Stimulated activated CD8-positive, alpha-beta memory T cell treated with anti-CD3 and anti-CD28 coated beads, Interleukin-2, amount 100 ng/mL, for 1 hour (primary cell): ENCODE results near the gene TLR6.

Experiments used
- DNase-seq, 2 donors: peaks; one replicate each; pipeline ENCODE4 v3.0.0-alpha.2; 2020; ENCODE audit warnings: low read depth in 2 of 2

TLR6 gene

DNA sequence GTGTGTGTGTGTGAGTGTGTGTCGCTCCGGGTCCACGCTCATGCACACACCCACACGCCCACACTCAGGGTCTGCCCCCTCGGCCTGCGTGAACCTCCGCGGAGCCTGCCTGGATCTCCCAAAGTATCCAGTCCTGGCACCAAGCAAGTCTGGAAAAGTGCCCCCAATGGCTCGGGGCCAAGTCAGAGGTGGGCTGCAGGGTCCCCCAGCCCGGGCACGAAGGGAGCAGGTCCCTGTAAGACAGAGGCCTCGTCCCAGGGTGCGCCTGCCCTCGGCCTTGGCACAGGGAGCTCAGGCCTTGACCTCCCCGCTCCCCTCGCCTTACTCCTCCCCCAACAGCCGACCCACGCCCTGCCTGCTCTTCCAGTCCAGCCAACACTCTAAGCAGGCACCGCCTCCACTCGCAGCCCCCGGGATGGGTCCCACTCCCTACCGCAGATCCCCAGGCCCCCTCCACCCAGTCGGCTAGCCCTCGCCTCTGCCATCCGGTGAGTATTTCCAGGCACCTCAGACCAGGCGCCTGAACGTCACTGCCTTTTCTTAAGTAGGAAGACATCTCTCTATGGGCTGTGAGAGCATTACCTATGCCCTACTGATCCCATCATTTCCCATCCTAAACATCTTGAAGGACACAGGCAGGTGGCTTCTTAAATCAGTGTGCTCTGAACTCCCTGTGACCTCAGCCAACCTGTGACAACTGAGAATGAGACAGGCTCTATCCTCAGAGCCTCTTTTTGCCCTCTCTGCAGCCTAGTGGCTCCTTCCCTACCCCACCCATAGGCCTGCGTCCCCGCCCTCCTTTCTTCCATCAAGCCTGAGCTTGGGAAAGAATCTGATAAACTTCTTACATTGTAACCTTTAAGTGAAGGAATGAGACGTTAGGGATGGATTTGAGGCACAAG, 11.7 kb upstream of the TLR6 start:
- DNase-seq = no peak

DNA sequence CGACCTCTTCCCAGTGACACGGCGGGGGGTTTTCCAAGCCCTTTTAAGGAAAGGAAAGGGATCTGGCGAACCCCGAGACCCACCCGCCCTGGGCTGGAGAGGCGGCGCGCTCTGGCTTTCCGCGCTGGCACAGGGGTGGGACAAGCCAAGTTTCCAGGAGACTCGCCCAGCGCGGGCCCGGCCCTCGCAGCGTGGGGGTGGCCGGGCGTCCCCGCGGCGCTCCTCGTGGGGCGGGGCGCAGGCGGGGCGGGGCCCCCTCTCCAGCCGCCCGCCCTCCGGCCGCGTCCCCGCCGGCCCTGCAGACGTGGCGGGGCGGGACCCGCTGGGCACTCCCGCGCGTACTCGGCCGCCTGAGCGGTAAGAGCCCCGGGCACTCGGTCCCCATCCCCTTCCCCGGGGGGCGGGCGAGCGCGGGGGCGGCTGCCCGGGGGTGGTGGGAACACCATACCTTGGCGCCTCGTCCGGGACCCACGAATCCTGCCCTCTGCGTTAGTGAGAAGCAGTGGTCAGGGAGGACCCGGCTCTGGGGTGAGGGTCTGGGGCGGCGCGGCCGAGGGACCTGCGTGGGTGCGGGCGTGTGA, 11.0 kb upstream of the TLR6 start, which contains the start of gene FAM114A1:
Gene FAM114A1 (plus strand): TSS at position 329 of the 581 bp plus-strand sequence. CDS start 10,273 bp downstream, outside the sequence.
- DNase-seq = no peak

DNA sequence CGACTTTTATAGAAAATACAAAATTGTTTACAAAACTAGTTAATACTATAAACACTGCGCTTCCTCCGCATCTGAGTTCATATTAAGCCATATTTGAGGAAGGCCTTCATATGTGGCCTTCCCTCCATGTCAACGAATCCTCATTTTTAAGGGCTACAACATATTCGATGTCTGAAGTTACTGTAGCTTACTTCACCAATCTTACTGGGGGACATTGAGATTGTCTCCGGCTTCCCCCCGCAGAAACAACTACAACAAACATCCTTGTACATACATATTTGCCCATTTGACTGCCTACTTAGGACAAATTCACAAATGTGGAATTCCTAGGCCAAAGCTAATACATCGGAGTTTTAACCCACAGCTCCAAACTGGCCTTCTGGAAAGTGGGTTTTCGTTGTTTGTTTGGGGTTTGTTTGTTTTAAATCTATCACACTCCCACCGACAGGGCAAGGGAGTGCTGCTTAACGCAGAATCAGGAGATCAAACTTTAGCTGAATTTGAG, 10.4 kb upstream of the TLR6 start:
- DNase-seq = no peak

DNA sequence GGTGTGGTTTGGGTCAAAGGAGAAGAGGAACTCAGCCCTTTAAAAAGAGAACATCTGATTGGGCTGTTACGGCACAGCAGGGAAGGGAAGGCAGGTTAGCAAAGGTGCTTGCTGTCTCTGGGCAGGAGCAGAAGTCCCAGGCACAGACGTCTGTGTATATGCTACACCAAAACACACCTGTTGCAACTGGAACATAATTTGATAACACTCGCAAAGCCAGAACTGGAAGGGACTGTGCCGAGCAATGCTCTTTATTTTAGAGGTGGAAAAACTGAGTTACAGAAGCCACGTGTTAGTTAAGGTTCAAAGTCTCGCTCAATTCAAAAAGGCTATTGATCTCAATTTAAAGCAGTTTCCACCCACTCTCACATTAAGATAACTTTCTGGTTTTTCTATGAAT, 8.8 kb upstream of the TLR6 start:
- no peak for DNase-seq

DNA sequence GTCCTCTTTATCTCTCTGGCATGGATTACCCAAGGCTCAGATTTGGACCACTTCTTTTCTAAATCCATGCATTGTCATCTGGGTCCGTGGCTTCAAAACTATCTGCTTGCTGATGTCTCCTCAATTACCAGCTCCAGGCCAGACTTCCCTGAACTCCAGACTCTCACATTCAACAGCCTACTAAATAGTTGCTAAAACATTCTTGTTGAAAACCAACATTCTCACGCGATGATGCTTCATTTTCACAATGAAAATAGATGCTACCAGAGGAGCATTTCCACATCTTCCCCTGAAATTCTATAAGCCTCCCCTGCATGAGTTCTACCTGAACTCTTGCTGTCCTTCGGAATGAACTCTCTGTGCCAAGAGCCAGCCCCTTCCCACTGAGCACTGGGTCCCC, 5.2 kb upstream of the TLR6 start:
- DNase-seq = no peak

DNA sequence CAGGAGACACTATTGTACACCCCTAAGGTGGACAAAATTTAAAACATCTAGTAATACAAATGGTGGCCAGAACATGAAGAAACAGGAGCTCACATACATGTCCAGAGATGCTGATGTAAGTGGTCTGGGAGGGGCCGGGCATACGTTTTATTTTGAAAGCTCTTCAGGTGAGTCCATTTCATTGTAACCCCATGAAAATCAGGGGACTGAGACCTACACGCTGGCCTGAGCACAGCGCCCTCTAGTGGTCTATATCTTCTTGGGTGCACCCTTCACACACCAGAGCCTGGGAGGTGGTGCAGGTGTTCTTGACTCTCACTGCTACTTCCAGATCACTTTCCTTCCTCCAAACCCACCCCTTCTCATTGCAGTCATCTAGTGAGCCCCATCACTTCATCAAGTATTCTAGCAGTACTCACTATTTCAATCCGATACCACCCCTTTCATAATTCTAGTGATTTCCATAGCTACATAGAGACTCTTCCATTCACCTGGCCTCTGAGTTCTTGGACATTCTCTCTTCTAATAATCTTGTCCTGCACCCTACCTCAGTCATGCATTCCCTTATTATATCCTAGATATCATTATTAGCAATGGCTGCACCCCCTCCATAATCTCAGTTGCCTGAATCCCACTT, 4.3 kb upstream of the TLR6 start:
- DNase-seq = peak in 1 of 2 donors; percentile 46

DNA sequence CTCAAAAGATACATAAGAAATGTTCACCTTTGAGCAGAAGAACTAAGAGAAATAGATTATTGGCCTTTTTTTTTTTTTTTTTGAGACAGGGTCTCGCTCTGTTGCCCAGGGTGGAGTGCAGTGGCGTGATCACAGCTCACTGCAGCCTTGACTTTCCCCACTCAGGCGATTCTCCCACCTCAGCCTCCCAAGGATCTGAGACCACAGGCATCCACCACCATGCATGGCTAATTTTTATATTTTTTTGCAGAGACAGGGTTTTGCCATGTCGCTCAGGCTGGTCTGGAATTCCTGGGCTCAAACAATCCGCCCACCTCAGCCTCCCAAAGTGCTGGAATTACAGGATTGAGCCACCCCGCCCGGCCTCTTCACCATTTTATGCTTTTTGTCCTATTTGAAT, 2.9 kb upstream of the TLR6 start:
- DNase-seq = no peak

DNA sequence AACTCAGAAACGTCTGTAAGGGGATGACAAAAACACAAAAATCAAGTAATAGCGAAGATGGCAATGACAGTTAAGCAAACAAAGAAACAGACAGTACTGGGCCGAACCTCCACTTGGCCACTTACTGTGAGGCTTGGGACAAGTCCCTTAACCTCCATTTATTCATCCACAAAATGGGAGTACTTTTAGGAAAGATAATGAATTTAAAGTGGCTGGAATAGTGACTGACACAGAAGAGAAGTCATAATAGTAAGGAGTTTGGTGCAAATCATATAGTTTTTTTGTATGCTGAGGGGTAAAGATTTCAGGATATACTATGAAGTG, 1.4 kb upstream of the TLR6 start:
- no peak for DNase-seq

DNA sequence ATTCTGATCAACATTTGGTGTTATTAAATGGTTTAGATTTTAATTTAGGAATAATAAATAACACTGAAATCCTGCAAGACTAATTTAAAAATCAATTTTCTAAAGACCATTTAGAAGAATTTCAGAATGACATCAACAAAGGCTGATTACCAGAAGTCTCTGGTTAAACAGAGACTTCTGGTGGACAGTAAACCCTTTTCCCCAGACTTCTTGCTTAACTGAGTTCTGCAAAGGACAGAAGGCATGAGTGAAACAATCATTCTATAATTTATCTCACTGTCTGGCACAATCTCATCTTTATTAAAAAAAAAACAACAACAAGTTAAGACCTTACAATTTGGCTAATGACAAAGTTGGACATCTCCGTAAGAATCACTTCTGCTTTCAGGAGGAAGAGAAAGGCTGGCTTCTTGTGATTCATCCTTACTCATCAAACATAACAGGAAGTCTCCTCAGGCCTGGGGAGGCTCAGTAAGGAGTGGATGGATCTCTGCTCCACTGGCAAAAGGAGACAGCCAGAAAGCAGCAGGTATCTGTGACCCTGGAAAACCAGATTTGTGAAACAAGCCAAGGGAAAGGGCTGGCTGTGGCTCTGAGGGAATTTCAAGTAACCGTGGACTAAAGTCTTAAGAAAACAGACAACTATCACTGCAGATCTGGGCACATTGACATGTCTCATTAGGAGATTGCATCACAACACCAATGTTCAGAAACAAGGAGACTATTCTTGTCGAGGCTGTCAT, 908 bp upstream of the TLR6 start:
- DNase-seq = no peak

DNA sequence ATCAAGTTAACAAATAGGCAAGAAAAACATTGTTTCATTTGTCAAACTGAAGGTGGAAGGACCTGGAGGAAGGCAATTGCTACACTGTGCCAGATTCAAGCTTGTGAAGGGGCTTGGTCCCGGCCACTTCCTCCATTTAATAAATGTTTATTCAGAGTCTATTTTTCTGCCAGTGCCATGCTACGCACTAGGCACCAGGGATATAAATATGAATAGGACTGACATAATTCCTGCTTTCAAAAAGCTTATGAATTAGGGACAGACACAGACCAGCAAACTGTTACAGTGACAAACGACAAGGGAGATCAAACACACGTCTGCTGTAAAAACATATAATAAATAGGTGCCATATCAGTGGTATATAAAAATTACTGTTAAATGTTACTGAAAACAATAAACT, 571 bp downstream of the TLR6 start:
- no peak for DNase-seq

DNA sequence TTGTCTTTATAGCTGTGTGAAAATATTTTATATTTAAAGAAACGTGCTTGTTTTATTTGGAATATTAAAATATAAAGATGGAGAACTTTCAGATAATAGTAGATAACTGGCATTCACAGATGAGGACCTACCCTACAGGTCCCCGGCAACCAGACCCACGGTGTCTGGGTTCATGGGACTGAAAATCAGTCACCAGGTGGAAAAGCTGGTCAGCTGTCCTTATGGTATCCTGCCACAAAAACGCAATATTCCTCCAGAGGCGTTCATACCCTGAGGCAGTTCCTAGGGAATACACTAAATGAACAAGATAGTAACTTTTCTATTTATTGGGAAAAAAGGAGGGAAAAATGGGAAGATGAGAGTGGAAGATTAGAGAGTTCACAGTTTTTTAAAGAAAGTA, 1.2 kb downstream of the TLR6 start:
- no peak for DNase-seq

DNA sequence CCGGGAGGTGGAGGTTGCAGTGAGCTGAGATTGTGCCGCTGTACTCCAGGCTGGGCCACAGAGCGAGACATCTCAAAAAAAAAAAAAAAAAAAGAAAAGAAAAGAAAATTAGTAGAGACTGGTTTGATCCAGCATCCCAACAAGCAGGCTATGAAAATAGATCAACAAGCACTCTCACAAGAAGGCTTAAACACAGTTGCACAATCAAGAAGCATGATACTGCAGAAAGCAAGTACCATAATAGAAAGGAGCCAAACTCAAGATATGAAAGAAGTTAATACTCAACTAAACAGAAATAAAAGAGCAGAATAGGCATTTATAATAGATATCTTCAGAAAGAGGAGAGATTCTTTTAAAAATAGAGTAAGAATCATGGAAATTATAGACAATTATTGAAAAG, 10.6 kb downstream of the TLR6 start:
- no peak for DNase-seq

DNA sequence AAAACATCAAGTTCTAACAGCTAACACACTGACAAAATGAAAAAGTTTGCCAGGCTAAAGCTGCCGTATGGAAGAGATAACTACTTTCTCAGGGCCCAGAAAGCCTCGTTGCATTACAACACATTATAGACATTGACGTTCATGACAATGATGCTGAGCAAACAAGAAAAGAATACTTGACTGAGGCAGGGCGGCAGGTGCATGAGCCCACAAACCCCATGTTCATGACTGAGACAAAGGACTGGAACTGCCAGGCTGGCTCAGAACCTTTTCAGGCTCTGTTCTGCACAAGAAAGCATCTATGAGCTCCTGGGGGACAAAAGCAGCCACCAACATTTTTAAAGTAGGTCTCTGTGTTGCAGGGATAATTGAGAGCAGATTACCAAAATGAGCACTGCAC, 13.6 kb downstream of the TLR6 start:
- DNase-seq = no peak

DNA sequence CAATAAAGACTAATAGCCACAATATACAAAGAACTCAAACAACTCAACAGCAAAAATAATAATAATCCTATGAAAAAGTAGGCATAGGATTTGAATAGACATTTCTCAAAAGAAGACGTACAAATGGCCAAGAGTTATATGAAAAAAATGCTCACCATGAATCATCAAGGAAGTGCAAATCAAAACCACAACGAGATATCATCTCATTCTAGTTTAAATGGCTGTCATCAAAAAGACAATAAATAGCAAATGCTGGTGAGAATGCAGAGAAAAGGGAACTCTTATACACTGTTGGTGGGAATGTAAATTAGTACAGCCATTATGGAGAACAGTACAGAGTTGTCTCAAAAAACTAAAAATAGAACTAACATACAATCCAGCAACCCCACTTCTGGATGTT, 18.8 kb downstream of the TLR6 start:
- DNase-seq = no peak

DNA sequence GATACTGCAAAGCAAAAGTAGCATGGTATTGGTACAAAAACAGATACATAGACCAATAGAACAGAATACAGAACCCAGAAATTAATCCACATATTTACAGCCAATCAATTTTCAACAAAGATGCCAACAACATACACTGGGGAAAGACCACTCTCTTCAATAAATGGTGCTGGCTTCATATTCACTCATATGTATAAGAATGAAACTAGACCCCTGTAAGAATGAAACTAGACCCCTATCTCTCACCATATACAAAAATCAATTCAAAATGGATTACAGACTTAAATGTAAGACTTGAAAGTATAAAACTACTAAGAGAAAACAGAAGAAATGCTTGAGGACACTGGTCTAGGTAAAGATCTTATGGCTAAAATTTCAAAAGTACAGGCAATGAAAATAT, 19.3 kb downstream of the TLR6 start:
- DNase-seq = no peak

DNA sequence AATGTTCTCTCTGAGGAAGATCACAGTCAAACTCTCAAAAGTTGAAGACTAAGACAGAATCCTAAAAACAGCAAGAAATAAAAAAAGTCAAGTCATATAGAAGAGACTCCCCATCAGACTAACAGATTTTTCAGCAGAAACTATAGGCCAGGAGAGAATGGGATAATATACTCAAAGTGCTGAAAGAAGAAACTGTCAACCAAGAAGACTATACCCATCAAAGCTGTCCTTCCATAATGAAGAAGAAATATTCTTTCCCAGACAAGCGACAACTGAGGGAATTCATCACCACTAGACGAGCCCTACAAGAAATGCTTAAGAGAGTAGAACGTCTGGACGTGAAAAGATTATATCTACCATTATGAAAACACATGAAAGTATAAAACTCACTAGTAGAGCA, 22.0 kb downstream of the TLR6 start:
- no peak for DNase-seq

DNA sequence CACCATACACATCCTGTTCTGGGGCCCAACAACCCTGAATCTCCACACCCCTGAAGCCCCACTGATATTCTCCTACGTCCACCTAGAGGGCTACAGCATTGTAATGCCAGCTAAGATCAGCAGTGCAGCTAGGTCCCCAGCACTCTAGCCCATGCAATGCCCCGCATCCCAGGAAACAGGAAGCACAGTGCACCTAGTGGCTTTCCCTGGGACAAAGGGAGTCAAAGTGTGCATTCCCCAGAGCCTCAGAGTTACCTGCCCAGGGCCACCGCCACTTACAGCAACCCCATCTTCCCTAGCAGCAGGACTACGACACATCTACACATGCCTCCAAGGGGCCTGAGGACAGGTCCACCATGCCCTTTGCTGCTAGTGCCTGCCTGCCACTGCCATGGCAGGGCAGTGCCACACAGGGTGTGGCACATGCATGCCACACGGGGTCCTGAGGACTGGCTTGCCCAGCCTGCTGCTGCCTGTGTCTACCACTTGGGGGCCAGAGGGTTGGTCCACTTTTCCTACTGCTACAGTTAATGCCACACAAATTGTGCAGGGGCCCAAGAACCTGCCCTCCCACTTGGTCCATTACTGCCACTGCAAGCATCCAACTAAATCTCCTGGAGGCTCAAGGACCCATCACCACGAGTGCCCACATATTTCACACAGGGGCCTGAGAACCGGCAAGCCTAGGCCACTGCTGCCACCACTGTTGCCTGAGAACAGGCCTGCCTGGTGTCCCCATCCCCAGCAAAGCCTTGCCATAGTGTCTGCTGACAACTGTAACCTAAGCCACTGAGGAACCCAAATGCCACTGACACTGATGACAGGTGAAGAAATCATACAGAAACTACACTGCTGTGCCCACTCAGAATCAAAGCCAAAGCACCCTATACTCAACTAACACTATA, 23.7 kb downstream of the TLR6 start:
- DNase-seq = no peak

DNA sequence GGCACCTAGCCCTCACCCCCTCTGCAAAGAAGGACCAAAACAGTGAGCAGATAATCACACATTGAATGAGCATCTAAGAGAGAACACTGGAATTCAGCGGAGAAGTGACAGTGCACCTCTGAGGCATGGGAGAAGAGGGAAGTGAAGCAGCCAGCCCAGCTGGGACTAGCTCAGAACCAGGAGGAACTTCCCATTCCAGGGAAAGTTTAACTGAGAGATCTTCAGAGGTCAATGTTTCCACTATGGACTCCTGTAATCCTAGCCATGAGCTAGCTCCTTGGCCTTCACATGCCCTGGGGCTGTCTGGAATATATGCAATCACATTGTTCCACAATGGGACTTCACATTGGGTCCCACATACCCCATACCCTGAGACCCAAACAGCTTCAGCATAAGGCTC, 24.4 kb downstream of the TLR6 start:
- no peak for DNase-seq

DNA sequence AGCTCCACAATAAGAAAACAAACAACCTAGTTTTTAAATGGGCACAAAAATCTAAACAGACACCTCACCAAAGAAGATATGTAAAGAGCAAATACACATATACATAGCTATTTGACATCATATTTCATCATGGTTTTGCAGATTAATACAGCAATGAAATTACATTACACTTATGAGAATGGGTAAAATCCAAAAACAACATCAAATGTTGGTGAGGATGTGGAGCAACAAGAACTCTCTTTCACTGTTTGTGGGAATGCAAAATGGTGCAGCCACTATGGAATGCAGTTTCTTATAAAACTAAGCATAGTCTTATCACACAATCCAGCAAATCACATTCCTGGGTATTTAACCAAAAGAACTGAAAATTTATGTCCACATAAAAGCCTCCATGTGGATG, 25.0 kb downstream of the TLR6 start:
- DNase-seq = no peak

DNA sequence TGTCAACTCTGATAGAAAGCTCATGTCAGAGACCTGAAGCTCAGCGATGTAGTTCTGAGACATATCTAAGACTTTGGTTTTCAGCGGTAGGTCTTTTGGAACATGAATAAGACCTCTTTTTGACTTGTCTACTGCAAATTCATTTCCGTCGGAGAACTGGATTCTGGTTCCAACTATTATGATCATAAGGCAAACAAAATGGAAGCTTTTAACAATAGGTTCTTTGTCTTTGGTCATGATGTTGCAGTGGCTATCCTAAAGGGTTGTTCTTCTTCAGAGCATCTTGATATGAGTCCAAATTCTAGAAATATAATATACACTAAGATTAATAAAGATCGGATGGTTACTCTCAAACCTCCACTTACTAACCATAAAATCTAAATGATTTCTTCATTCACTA, 27.4 kb downstream of the TLR6 start:
- no peak for DNase-seq

DNA sequence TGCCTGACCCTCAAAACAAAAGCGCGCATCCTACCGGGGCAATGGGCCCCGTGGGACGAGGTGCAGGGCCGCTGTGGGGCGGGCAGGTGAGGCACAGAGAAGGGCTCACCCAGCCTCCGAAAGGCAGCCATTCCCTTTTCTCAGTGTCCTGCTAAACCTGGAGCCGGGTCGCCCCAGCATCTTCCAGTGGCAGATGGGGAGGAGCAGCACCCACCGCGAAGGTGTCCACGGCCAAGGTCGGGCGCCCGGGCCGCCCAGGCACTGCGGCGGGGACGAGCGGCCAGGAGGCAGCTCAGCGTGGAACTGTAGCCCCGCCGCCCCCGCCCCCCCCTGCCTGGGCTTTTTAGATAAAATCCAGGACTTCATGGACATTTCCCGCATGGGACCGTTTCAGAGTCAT, 32.9 kb downstream of the TLR6 start:
- DNase-seq = no peak
